Measurements from ENCODE around the gene FBXW8.
A peak's percentile ranks its signal among the peaks of the same experiment; 100 is the strongest.

The FBXW8 gene

GRCh38 chr12:116922194-116922897 lies 11.6 kb downstream of the FBXW8 start (continued):
- TF ChIP-seq, protein P1, sequence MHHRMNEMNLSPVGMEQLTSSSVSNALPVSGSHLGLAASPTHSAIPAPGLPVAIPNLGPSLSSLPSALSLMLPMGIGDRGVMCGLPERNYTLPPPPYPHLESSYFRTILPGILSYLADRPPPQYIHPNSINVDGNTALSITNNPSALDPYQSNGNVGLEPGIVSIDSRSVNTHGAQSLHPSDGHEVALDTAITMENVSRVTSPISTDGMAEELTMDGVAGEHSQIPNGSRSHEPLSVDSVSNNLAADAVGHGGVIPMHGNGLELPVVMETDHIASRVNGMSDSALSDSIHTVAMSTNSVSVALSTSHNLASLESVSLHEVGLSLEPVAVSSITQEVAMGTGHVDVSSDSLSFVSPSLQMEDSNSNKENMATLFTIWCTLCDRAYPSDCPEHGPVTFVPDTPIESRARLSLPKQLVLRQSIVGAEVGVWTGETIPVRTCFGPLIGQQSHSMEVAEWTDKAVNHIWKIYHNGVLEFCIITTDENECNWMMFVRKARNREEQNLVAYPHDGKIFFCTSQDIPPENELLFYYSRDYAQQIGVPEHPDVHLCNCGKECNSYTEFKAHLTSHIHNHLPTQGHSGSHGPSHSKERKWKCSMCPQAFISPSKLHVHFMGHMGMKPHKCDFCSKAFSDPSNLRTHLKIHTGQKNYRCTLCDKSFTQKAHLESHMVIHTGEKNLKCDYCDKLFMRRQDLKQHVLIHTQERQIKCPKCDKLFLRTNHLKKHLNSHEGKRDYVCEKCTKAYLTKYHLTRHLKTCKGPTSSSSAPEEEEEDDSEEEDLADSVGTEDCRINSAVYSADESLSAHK (tag by site-specific recombination; IDR thresholded peaks at IDR 0.05), result peak; percentile 89
- TF ChIP-seq ZNF16 (tag by site-specific recombination; IDR thresholded peaks at IDR 0.05; ENCODE audit: low read depth) (no peak), ZNF585B (tag by site-specific recombination; IDR thresholded peaks at IDR 0.05) (no peak), ZNF768 (tag by site-specific recombination; IDR thresholded peaks at IDR 0.05) (no peak), TCF7L2 (IDR thresholded peaks at IDR 0.05; ENCODE audit: borderline replicate concordance, low read depth, low read length) (no peak), ZNF654 (tag by site-specific recombination; IDR thresholded peaks at IDR 0.05; ENCODE audit: low read depth) (no peak), ZFP3 (tag by site-specific recombination; IDR thresholded peaks at IDR 0.05; ENCODE audit: low read depth) (no peak), ZNF600 (tag by site-specific recombination; IDR thresholded peaks at IDR 0.05) (no peak; the same call in 1 of the 2 replicates), ZNF391 (tag by site-specific recombination; IDR thresholded peaks at IDR 0.05; ENCODE audit: borderline replicate concordance, low read depth) (peak; percentile 22; the same call in 1 of the 2 replicates), IKZF3 (tag by site-specific recombination; IDR thresholded peaks at IDR 0.05) (peak; percentile 40), PRDM1 (tag by site-specific recombination; IDR thresholded peaks at IDR 0.05) (no peak), OSR2 (tag by site-specific recombination; IDR thresholded peaks at IDR 0.05) (peak; percentile 83), ZNF776 (tag by site-specific recombination; IDR thresholded peaks at IDR 0.05; ENCODE audit: borderline replicate concordance) (no peak), ZNF664 (tag by site-specific recombination; IDR thresholded peaks at IDR 0.05) (peak; percentile 97), ZNF10 (tag by site-specific recombination; IDR thresholded peaks at IDR 0.05) (peak; percentile 45; the same call in 1 of the 2 replicates), FEZF1 (tag by site-specific recombination; IDR thresholded peaks at IDR 0.05) (peak; percentile 52), INSM2 (tag by site-specific recombination; IDR thresholded peaks at IDR 0.05) (peak; percentile 67; the same call in 1 of the 2 replicates), SP7 (tag by site-specific recombination; IDR thresholded peaks at IDR 0.05) (peak; percentile 65), ZNF184 (tag by site-specific recombination; IDR thresholded peaks at IDR 0.05) (peak; percentile 30; the same call in 1 of the 2 replicates), ZNF513 (tag by site-specific recombination; IDR thresholded peaks at IDR 0.05) (peak; percentile 31), ZNF155 (tag by site-specific recombination; IDR thresholded peaks at IDR 0.05) (no peak), MYNN (tag by site-specific recombination; IDR thresholded peaks at IDR 0.05; ENCODE audit: borderline replicate concordance) (no peak), ZNF830 (tag by site-specific recombination; IDR thresholded peaks at IDR 0.05; ENCODE audit: low read depth) (no peak), TRIM28 (IDR thresholded peaks at IDR 0.05; ENCODE audit: borderline replicate concordance, low read length) (no peak), ZNF629 (tag by site-specific recombination; IDR thresholded peaks at IDR 0.05) (peak; percentile 70), OVOL3 (tag by site-specific recombination; IDR thresholded peaks at IDR 0.05) (peak; percentile 86)
- TF ChIP-seq, protein P2, sequence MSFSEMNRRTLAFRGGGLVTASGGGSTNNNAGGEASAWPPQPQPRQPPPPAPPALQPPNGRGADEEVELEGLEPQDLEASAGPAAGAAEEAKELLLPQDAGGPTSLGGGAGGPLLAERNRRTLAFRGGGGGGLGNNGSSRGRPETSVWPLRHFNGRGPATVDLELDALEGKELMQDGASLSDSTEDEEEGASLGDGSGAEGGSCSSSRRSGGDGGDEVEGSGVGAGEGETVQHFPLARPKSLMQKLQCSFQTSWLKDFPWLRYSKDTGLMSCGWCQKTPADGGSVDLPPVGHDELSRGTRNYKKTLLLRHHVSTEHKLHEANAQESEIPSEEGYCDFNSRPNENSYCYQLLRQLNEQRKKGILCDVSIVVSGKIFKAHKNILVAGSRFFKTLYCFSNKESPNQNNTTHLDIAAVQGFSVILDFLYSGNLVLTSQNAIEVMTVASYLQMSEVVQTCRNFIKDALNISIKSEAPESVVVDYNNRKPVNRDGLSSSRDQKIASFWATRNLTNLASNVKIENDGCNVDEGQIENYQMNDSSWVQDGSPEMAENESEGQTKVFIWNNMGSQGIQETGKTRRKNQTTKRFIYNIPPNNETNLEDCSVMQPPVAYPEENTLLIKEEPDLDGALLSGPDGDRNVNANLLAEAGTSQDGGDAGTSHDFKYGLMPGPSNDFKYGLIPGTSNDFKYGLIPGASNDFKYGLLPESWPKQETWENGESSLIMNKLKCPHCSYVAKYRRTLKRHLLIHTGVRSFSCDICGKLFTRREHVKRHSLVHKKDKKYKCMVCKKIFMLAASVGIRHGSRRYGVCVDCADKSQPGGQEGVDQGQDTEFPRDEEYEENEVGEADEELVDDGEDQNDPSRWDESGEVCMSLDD (tag by site-specific recombination; IDR thresholded peaks at IDR 0.05), result no peak
- TF ChIP-seq, protein P3, sequence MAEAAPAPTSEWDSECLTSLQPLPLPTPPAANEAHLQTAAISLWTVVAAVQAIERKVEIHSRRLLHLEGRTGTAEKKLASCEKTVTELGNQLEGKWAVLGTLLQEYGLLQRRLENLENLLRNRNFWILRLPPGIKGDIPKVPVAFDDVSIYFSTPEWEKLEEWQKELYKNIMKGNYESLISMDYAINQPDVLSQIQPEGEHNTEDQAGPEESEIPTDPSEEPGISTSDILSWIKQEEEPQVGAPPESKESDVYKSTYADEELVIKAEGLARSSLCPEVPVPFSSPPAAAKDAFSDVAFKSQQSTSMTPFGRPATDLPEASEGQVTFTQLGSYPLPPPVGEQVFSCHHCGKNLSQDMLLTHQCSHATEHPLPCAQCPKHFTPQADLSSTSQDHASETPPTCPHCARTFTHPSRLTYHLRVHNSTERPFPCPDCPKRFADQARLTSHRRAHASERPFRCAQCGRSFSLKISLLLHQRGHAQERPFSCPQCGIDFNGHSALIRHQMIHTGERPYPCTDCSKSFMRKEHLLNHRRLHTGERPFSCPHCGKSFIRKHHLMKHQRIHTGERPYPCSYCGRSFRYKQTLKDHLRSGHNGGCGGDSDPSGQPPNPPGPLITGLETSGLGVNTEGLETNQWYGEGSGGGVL (tag by site-specific recombination; IDR thresholded peaks at IDR 0.05), result no peak
- TF ChIP-seq, protein P4, sequence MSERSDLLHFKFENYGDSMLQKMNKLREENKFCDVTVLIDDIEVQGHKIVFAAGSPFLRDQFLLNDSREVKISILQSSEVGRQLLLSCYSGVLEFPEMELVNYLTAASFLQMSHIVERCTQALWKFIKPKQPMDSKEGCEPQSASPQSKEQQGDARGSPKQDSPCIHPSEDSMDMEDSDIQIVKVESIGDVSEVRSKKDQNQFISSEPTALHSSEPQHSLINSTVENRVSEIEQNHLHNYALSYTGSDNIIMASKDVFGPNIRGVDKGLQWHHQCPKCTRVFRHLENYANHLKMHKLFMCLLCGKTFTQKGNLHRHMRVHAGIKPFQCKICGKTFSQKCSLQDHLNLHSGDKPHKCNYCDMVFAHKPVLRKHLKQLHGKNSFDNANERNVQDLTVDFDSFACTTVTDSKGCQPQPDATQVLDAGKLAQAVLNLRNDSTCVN (tag by site-specific recombination; optimal IDR thresholded peaks at IDR 0.05), result no peak
